IMR-90 (cell line): ENCODE measurements around the gene DCAF6. TPM values are rescaled to one million over a fixed set of nuclear protein-coding genes. Genes with fewer than 3 reads are reported as not detected.

Experiments used
- ATAC-seq: fragments of 200-7000 bp; cut with Tn5 transposase; 2 replicates; pipeline ENCODE4 v1.9.1; 2020; ENCODE audit warnings: low read depth, mild to moderate bottlenecking, moderate library complexity
- BruUV-seq: library from RNA; stranded (reverse); fragments of 400-500 nt; replicated peaks from 2 replicates; lab custom pipeline; 2021; lab: Mats Ljungman, UMichigan
- CTCF ChIA-PET: fragments of 300-600 bp; formaldehyde crosslinking; extraction: SDS; loops from one replicate; lab custom pipeline; 2021; ENCODE audit warnings: antibody characterized with exemption; lab: Yijun Ruan, JAX
- POLR2A ChIA-PET: fragments of 300-600 bp; sonication (Branson Sonifier 250); formaldehyde crosslinking; loops from one replicate; lab custom pipeline; 2022; ENCODE audit warnings: antibody characterized with exemption; ENCODE audit not compliant: unreplicated experiment; lab: Charles Lee
- DNase-seq: peaks from one replicate; pipeline ENCODE4 v3.0.0; 2013
- H2AFZ ChIP-seq: replicated peaks from 2 replicates; pipeline ENCODE3; 2013; ENCODE audit warnings: low read length, mild to moderate bottlenecking; ENCODE audit not compliant: poor library complexity
- H2AK5ac ChIP-seq: 2 replicates; pipeline ENCODE4 v1.6.1; 2013; ENCODE audit warnings: low read depth, low read length, inconsistent platforms
- H2AK9ac ChIP-seq: replicated peaks from 2 replicates; pipeline ENCODE3; 2013; ENCODE audit warnings: mild to moderate bottlenecking, low read depth, low read length, moderate library complexity; ENCODE audit not compliant: poor library complexity
- H2BK120ac ChIP-seq: 2 replicates; pipeline ENCODE4 v1.6.1; 2013; ENCODE audit warnings: low read depth, low read length, inconsistent platforms
- H2BK15ac ChIP-seq: 3 replicates; pipeline ENCODE4 v1.6.1; 2013; ENCODE audit warnings: low read depth, low read length, inconsistent platforms
- H2BK20ac ChIP-seq: 2 replicates; pipeline ENCODE4 v1.6.1; 2013; ENCODE audit warnings: low read depth, mild to moderate bottlenecking, inconsistent platforms, low read length, moderate library complexity
- H2BK5ac ChIP-seq: 2 replicates; pipeline ENCODE4 v1.6.1; 2013; ENCODE audit warnings: mild to moderate bottlenecking, low read depth, low read length, inconsistent platforms; ENCODE audit not compliant: poor library complexity, severe bottlenecking
- H3K14ac ChIP-seq: replicated peaks from 2 replicates; pipeline ENCODE4 v1.6.1; 2013; ENCODE audit warnings: low read depth, low read length, inconsistent platforms
- H3K18ac ChIP-seq: 2 replicates; pipeline ENCODE4 v1.6.1; 2013; ENCODE audit warnings: low read depth, low read length, control low read depth
- H3K23ac ChIP-seq: 2 replicates; pipeline ENCODE4 v1.6.1; 2013; ENCODE audit warnings: low read depth, low read length, inconsistent platforms
- H3K27ac ChIP-seq: 2 replicates; pipeline ENCODE4 v1.5.1; 2013; ENCODE audit warnings: mild to moderate bottlenecking, control low read depth, low read length; ENCODE audit not compliant: insufficient read depth
- H3K27me3 ChIP-seq: 2 replicates; pipeline ENCODE4 v1.6.1; 2013; ENCODE audit warnings: low read length; ENCODE audit not compliant: control insufficient read depth, insufficient read depth
- H3K36me3 ChIP-seq: 2 replicates; pipeline ENCODE4 v1.6.1; 2013; ENCODE audit warnings: low read length, mixed read lengths; ENCODE audit not compliant: control insufficient read depth, insufficient read depth
- H3K4ac ChIP-seq: 2 replicates; pipeline ENCODE4 v1.6.1; 2013; ENCODE audit warnings: low read depth, low read length, inconsistent platforms
- H3K4me1 ChIP-seq: 2 replicates; pipeline ENCODE4 v1.6.1; 2013; ENCODE audit warnings: low read length, mixed read lengths; ENCODE audit not compliant: control insufficient read depth, insufficient read depth
- H3K4me2 ChIP-seq: 2 replicates; pipeline ENCODE4 v1.6.1; 2013; ENCODE audit warnings: low read depth, mild to moderate bottlenecking, control low read depth, low read length, moderate library complexity
- H3K4me3 ChIP-seq: 2 replicates; pipeline ENCODE4 v1.5.1; 2013; ENCODE audit warnings: low read depth, mild to moderate bottlenecking, control low read depth, low read length, moderate library complexity; ENCODE audit not compliant: insufficient read depth
- H3K56ac ChIP-seq: 2 replicates; pipeline ENCODE4 v1.6.1; 2013; ENCODE audit warnings: low read length, inconsistent platforms; ENCODE audit not compliant: insufficient read depth; ENCODE audit errors: extremely low read depth
- H3K79me1 ChIP-seq, 2 experiments: 2 replicates each; pipeline ENCODE4 v1.6.1; 2013; ENCODE audit warnings: low read length in 2 of 2, inconsistent platforms in 1 of 2, low read depth in 1 of 2
- H3K9ac ChIP-seq: 2 replicates; pipeline ENCODE4 v1.6.1; 2013; ENCODE audit warnings: low read depth, low read length, control low read depth
- H3K9me1 ChIP-seq: 2 replicates; pipeline ENCODE4 v1.6.1; 2013; ENCODE audit warnings: low read length, inconsistent platforms; ENCODE audit not compliant: insufficient read depth
- H3K9me3 ChIP-seq: 2 replicates; pipeline ENCODE4 v1.6.1; 2013; ENCODE audit warnings: low read length; ENCODE audit not compliant: control insufficient read depth, insufficient read depth
- H4K20me1 ChIP-seq: 2 replicates; pipeline ENCODE4 v1.6.1; 2013; ENCODE audit warnings: low read length, inconsistent platforms; ENCODE audit not compliant: insufficient read depth
- H4K5ac ChIP-seq: 2 replicates; pipeline ENCODE4 v1.6.1; 2013; ENCODE audit warnings: mild to moderate bottlenecking, low read depth, low read length, control low read depth
- H4K8ac ChIP-seq, 2 experiments: 2 replicates each; pipeline ENCODE4 v1.6.1; 2013; ENCODE audit warnings: low read depth in 2 of 2, low read length in 2 of 2, control low read depth in 1 of 2, inconsistent platforms in 1 of 2
- H4K91ac ChIP-seq: 2 replicates; pipeline ENCODE4 v1.6.1; 2013; ENCODE audit warnings: low read depth, low read length, inconsistent platforms; ENCODE audit not compliant: insufficient read depth
- ELK1 ChIP-seq: fragments of 150-350 bp; IDR thresholded peaks from 2 replicates; pipeline ENCODE4 v1.6.1; 2016; ENCODE audit warnings: low read depth, mild to moderate bottlenecking, low read length, moderate library complexity, borderline replicate concordance
- FOS ChIP-seq: fragments of 150-350 bp; IDR thresholded peaks from 2 replicates; pipeline ENCODE4 v1.6.1; 2016; ENCODE audit warnings: low read depth, low read length
- MAFK ChIP-seq: IDR thresholded peaks from 2 replicates; pipeline ENCODE4 v1.6.1; 2012; ENCODE audit warnings: low read depth, low read length, improper control_type of control experiment
- MAZ ChIP-seq: IDR thresholded peaks from 2 replicates; pipeline ENCODE4 v1.6.1; 2012; ENCODE audit warnings: low read depth, mild to moderate bottlenecking, low read length, improper control_type of control experiment, moderate library complexity, borderline replicate concordance
- NFE2L2 ChIP-seq: fragments of 150-350 bp; IDR thresholded peaks from 2 replicates; pipeline ENCODE4 v1.6.1; 2016; ENCODE audit warnings: low read depth, mild to moderate bottlenecking, low read length
- RCOR1 ChIP-seq: IDR thresholded peaks from 2 replicates; pipeline ENCODE4 v1.6.1; 2012; ENCODE audit warnings: mild to moderate bottlenecking, low read length, improper control_type of control experiment; ENCODE audit not compliant: insufficient replicate concordance
- RFX5 ChIP-seq: IDR thresholded peaks from 2 replicates; pipeline ENCODE4 v1.8.0; 2012; ENCODE audit warnings: low read depth, mild to moderate bottlenecking, low read length, moderate library complexity
- WGBS, 2 experiments: methylation state at CpG; one replicate each; pipeline versions ENCODE4 v1.1.5 to v1.1.7; 2013; ENCODE audit warnings: missing lambda C conversion rate in 2 of 2; ENCODE audit not compliant: insufficient read length in 1 of 2; ENCODE audit errors: extremely low coverage in 2 of 2; 5-methylcytosine and 5-hydroxymethylcytosine counted together
- dilution Hi-C: fragments of 300-500 bp; cut with HindIII; formaldehyde crosslinking; loops from one replicate; pipeline ENCODE4 v1.14.3; 2018; ENCODE audit warnings: low sequenced_read_pairs; ENCODE audit not compliant: unreplicated experiment
- in situ Hi-C: fragments of 300-500 bp; cut with MboI; formaldehyde crosslinking; loops from 3 replicates; pipeline ENCODE4 v1.14.3; 2019; ENCODE audit warnings: low sequenced_read_pairs, inconsistent platforms, mixed read lengths
- intact Hi-C: fragments of 100-400 bp; cut with micrococcal nuclease; formaldehyde crosslinking; loops from 2 replicates; pipeline ENCODE4 v1.10.0; 2022
- polyA plus RNA-seq, 3 experiments: library from polyadenylated mRNA; depleted of rRNA; stranded (reverse); fragments of >200 nt; gene quantifications; 2 replicates each; pipeline ENCODE4 v1.2.3, GENCODE V29; 2012; ENCODE audit warnings: low replicate concordance in 1 of 3
- total RNA-seq: library from RNA; depleted of rRNA; stranded (reverse); fragments of >200 nt; gene quantifications from 2 replicates; pipeline ENCODE4 v1.2.3, GENCODE V29; 2012
- TF ChIP-seq, protein P1 (sequence below): conservative IDR thresholded peaks from 2 replicates; pipeline ENCODE4 v1.5.1; 2012; ENCODE audit warnings: mild to moderate bottlenecking, low read depth, low read length, improper control_type of control experiment

DCAF6 gene
- total and polyA plus RNA-seq, 2 of the 4 experiments (the other 2 are of a cell fraction), result 60.4 to 88.7 TPM

DNA sequence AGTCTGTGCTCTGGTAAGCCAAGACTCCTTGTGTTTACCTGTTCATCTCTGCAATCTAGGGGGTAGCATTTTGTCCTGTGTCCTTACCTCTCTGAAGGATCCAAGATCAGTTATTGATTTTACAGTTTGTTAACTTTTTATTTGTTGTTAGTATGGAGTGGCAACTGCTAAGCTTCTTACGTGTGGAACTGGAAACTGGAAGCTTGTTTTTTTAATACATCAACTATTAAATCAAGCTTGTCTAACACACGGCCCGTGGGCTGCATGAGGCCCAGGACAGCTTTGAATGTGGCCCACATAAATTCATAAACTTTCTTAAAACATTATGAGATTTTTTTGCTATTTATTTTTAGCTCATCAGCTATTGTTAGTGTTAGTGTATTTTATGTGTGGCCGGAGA lies 29.6 kb downstream of the DCAF6 start:
- in situ Hi-C loops, result no loop called here
- Histone ChIP-seq H2AK9ac (no peak overlapping the region), H3K79me1 (peaks cover 26 to 44% of the 10 kb centered on the region in 2 experiments), H2AFZ (no peak overlapping the region), H4K8ac (no peak overlapping the region), H4K91ac (no peak overlapping the region), H3K4ac (no peak overlapping the region), H3K9me3 (no peaks in the 10 kb centered on the region), H3K4me3 (no peak overlapping the region), H4K5ac (no peak overlapping the region), H3K4me1 (no peaks in the 10 kb centered on the region), H3K14ac (no peak overlapping the region), H2BK120ac (no peak overlapping the region), H3K36me3 (peaks cover 9% of the 10 kb centered on the region), H2BK20ac (no peak overlapping the region), H3K23ac (0 out of 2 replicates have a peak overlapping the region, but pooled peaks have one; percentile 3), H3K56ac (no peak overlapping the region; the same call in 1 of the 2 replicates), H3K9ac (no peak overlapping the region), H3K4me2 (no peak overlapping the region), H3K18ac (no peak overlapping the region), H2AK5ac (no peak overlapping the region), H3K27me3 (no peaks in the 10 kb centered on the region), H3K9me1 (no peaks in the 10 kb centered on the region), H2BK15ac (no peak overlapping the region), H4K20me1 (peaks cover 10% of the 10 kb centered on the region; the same call in 1 of the 2 replicates), H2BK5ac (no peak overlapping the region), H3K27ac (no peak overlapping the region)
- CTCF ChIA-PET, result no interaction called here
- intact Hi-C loops, result no loop called here
- POLR2A ChIA-PET, result no interaction called here
- no TSS peak for BruUV-seq
- DNase-seq, result no peak
- no peak for ATAC-seq
- dilution Hi-C loops, result no loop called here
- WGBS, 2 experiments, result no CpG with 5 or more reads among the region's 4 CpGs
- TF ChIP-seq ELK1, result no peak
- TF ChIP-seq, protein P1, sequence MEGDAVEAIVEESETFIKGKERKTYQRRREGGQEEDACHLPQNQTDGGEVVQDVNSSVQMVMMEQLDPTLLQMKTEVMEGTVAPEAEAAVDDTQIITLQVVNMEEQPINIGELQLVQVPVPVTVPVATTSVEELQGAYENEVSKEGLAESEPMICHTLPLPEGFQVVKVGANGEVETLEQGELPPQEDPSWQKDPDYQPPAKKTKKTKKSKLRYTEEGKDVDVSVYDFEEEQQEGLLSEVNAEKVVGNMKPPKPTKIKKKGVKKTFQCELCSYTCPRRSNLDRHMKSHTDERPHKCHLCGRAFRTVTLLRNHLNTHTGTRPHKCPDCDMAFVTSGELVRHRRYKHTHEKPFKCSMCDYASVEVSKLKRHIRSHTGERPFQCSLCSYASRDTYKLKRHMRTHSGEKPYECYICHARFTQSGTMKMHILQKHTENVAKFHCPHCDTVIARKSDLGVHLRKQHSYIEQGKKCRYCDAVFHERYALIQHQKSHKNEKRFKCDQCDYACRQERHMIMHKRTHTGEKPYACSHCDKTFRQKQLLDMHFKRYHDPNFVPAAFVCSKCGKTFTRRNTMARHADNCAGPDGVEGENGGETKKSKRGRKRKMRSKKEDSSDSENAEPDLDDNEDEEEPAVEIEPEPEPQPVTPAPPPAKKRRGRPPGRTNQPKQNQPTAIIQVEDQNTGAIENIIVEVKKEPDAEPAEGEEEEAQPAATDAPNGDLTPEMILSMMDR, result no peak
- TF ChIP-seq MAFK, result no peak
- TF ChIP-seq MAZ, result no peak
- TF ChIP-seq RFX5, result no peak
- no peak for TF ChIP-seq NFE2L2
- no peak for TF ChIP-seq RCOR1
- TF ChIP-seq FOS, result no peak
